Measurements from ENCODE around the gene SLC35B1.
A peak's percentile ranks its signal among the peaks of the same experiment; 100 is the strongest.

SLC35B1 gene

GRCh38 chr17:49698005-49698404, 9.8 kb downstream of the SLC35B1 start:
- H3K36me3 ChIP-seq (replicated peaks; ENCODE audit: low read depth, low read length), result peaks cover 15% of the 10 kb centered on the region
- no peaks in the 10 kb centered on the region for H3K27me3 ChIP-seq (ENCODE audit: low read depth, low read length)
- TF ChIP-seq EZH2phosphoT487 (IDR thresholded peaks at IDR 0.05; ENCODE audit: low read depth) (no peak), CTCF (IDR thresholded peaks at IDR 0.05; ENCODE audit: low read depth, low read length) (no peak)
- no peaks in the 10 kb centered on the region for H3K79me2 ChIP-seq (ENCODE audit: low read length)
- H3K9ac ChIP-seq (ENCODE audit: low read length), result no peak overlapping the region
- no peak overlapping the region for H3K4me3 ChIP-seq (ENCODE audit: low read length)
- no peak overlapping the region for H3K4me2 ChIP-seq (ENCODE audit: low read length)
- no peaks in the 10 kb centered on the region for H4K20me1 ChIP-seq (ENCODE audit: insufficient read depth, low read length)
- no peaks in the 10 kb centered on the region for H3K9me3 ChIP-seq (ENCODE audit: insufficient read depth, low read length)
- no peak overlapping the region for H2AFZ ChIP-seq (ENCODE audit: low read depth, low read length)
- peaks cover 17% of the 10 kb centered on the region for H3K4me1 ChIP-seq (ENCODE audit: low read length)
- H3K27ac ChIP-seq (ENCODE audit: low read length), result no peak overlapping the region

- H3K4me1 ChIP-seq (ENCODE audit: low read length), result peaks cover 17% of the 10 kb centered on the region
These were observed 11.5 kb downstream of the SLC35B1 start for GRCh38 chr17:49696233-49696761.

GRCh38 chr17:49695698-49696232, 12.0 kb downstream of the SLC35B1 start:
- no peak overlapping the region for H3K27ac ChIP-seq (ENCODE audit: low read length)
- H2AFZ ChIP-seq (ENCODE audit: low read depth, low read length), result peak overlapping the region; percentile 94
- peak overlapping the region; percentile 51 for H3K4me2 ChIP-seq (ENCODE audit: low read length)

More at GRCh38 chr17:49696233-49696761, 11.5 kb downstream of the SLC35B1 start:
- no peaks in the 10 kb centered on the region for H3K9me3 ChIP-seq (ENCODE audit: insufficient read depth, low read length)
- H2AFZ ChIP-seq (ENCODE audit: low read depth, low read length), result peak overlapping the region; percentile 94
- H3K4me3 ChIP-seq (ENCODE audit: low read length), result peak overlapping the region; percentile 26; the same call in 1 of the 2 replicates
- H3K27me3 ChIP-seq (ENCODE audit: low read depth, low read length), result no peaks in the 10 kb centered on the region
- TF ChIP-seq EZH2phosphoT487 (IDR thresholded peaks at IDR 0.05; ENCODE audit: low read depth) (no peak), CTCF (IDR thresholded peaks at IDR 0.05; ENCODE audit: low read depth, low read length) (no peak)
- no peak overlapping the region for H3K27ac ChIP-seq (ENCODE audit: low read length)
- H3K36me3 ChIP-seq (replicated peaks; ENCODE audit: low read depth, low read length), result peaks cover 11% of the 10 kb centered on the region
- H3K9ac ChIP-seq (ENCODE audit: low read length), result peak overlapping the region; percentile 32; the same call in 1 of the 2 replicates
- H3K4me2 ChIP-seq (ENCODE audit: low read length), result peak overlapping the region; percentile 51
- H3K79me2 ChIP-seq (ENCODE audit: low read length), result no peaks in the 10 kb centered on the region
- no peaks in the 10 kb centered on the region for H4K20me1 ChIP-seq (ENCODE audit: insufficient read depth, low read length)

More at GRCh38 chr17:49695698-49696232, 12.0 kb downstream of the SLC35B1 start:
- H3K4me1 ChIP-seq (ENCODE audit: low read length), result peaks cover 17% of the 10 kb centered on the region
- no peaks in the 10 kb centered on the region for H4K20me1 ChIP-seq (ENCODE audit: insufficient read depth, low read length)
- H3K79me2 ChIP-seq (ENCODE audit: low read length), result no peaks in the 10 kb centered on the region
- peak overlapping the region; percentile 26; the same call in 1 of the 2 replicates for H3K4me3 ChIP-seq (ENCODE audit: low read length)
- H3K36me3 ChIP-seq (replicated peaks; ENCODE audit: low read depth, low read length), result peaks cover 6% of the 10 kb centered on the region
- peak overlapping the region; percentile 32; the same call in 1 of the 2 replicates for H3K9ac ChIP-seq (ENCODE audit: low read length)
- no peak for TF ChIP-seq EZH2phosphoT487 (IDR thresholded peaks at IDR 0.05; ENCODE audit: low read depth)
- no peak for TF ChIP-seq CTCF (IDR thresholded peaks at IDR 0.05; ENCODE audit: low read depth, low read length)
- no peaks in the 10 kb centered on the region for H3K27me3 ChIP-seq (ENCODE audit: low read depth, low read length)
- H3K9me3 ChIP-seq (ENCODE audit: insufficient read depth, low read length), result no peaks in the 10 kb centered on the region
